T-helper 17 cell (primary cell): ENCODE data around the gene VSTM2L. TPM values are rescaled to one million over a fixed set of nuclear protein-coding genes. Genes with fewer than 3 reads are reported as not detected.

Experiments
- ATAC-seq: fragments of 150-1000 bp; cut with Tn5 transposase; 2 replicates; pipeline ENCODE4 v1.10.0; 2021; ENCODE audit warnings: mild to moderate bottlenecking, moderate library complexity
- DNase-seq, 3 donors: peaks; one replicate each; pipeline versions ENCODE4 v3.0.0 to v3.0.0-alpha.2; 2020 to 2021
- H3K9me3 ChIP-seq: one replicate; pipeline ENCODE4 v1.7.0; 2013; ENCODE audit warnings: low read length, mild to moderate bottlenecking; ENCODE audit not compliant: control insufficient read depth, poor library complexity, severe bottlenecking
- H3K27ac Mint-ChIP-seq: one replicate; pipeline ENCODE4 v1.8.0; 2022; ENCODE audit warnings: mild to moderate bottlenecking, moderate library complexity, mixed read lengths
- H3K27me3 Mint-ChIP-seq: one replicate; pipeline ENCODE4 v1.8.0; 2022; ENCODE audit warnings: mixed read lengths
- H3K36me3 Mint-ChIP-seq: one replicate; pipeline ENCODE4 v1.8.0; 2022; ENCODE audit warnings: low read depth, mixed read lengths
- H3K4me1 Mint-ChIP-seq: one replicate; pipeline ENCODE4 v1.8.0; 2022; ENCODE audit warnings: mild to moderate bottlenecking, mixed read lengths
- H3K4me3 Mint-ChIP-seq: one replicate; pipeline ENCODE4 v1.8.0; 2022; ENCODE audit warnings: mild to moderate bottlenecking, moderate library complexity, mixed read lengths
- total RNA-seq, 4 donors: library from RNA in 2 of 4; stranded (reverse) in 2 of 4; gene quantifications; one replicate each; pipeline ENCODE4 v1.2.3 and lab custom pipeline; 2022 to 2026

The VSTM2L gene
- total RNA-seq, 2 donors from 2014 or later, result not detected

GRCh38 chr20:37882961-37883712 lies 19.8 kb upstream of the VSTM2L start:
- no peak overlapping the region for H3K4me3 Mint-ChIP-seq
- no peak overlapping the region for H3K27ac Mint-ChIP-seq
- H3K9me3 ChIP-seq, result no peaks in the 10 kb centered on the region
- ATAC-seq, result no peak
- H3K4me1 Mint-ChIP-seq, result peaks cover 5% of the 10 kb centered on the region
- H3K36me3 Mint-ChIP-seq, result no peaks in the 10 kb centered on the region
- DNase-seq, result no peak
- H3K27me3 Mint-ChIP-seq, result peaks cover 16% of the 10 kb centered on the region

DNA sequence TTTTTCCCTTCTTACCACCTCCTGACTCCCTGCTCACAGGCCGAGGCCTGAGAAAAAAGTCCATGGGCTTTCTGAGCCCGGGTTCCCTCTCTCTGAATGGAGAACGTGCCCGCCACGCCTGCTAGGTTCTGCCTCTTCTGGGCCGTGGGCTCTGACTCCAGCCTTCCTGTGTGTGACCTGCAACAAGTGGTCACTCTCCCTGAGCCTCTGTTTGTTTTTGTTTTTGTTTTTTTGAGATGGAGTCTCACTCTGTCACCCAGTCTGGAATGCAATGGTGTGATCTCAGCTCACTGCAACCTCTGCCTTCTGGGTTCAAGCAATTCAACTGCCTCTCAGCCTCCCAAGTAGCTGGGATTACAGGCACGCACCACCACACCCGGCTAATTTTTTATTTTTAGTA lies 17.9 kb upstream of the VSTM2L start:
- Mint-ChIP-seq H3K4me1 (peaks cover 2% of the 10 kb centered on the region), H3K27ac (no peak overlapping the region), H3K36me3 (no peaks in the 10 kb centered on the region), H3K4me3 (no peak overlapping the region), H3K27me3 (peaks cover 18% of the 10 kb centered on the region)
- DNase-seq, result no peak
- no peaks in the 10 kb centered on the region for H3K9me3 ChIP-seq
- no peak for ATAC-seq

- H3K4me1 Mint-ChIP-seq, result peaks cover 4% of the 10 kb centered on the region
- no peaks in the 10 kb centered on the region for H3K9me3 ChIP-seq
- no peaks in the 10 kb centered on the region for H3K36me3 Mint-ChIP-seq
- H3K27ac Mint-ChIP-seq, result no peak overlapping the region
- DNase-seq (no peak), ATAC-seq (no peak)
- H3K27me3 Mint-ChIP-seq, result peaks cover 18% of the 10 kb centered on the region
- H3K4me3 Mint-ChIP-seq, result no peak overlapping the region
These were observed 17.1 kb upstream of the VSTM2L start for GRCh38 chr20:37885593-37886503.

DNA sequence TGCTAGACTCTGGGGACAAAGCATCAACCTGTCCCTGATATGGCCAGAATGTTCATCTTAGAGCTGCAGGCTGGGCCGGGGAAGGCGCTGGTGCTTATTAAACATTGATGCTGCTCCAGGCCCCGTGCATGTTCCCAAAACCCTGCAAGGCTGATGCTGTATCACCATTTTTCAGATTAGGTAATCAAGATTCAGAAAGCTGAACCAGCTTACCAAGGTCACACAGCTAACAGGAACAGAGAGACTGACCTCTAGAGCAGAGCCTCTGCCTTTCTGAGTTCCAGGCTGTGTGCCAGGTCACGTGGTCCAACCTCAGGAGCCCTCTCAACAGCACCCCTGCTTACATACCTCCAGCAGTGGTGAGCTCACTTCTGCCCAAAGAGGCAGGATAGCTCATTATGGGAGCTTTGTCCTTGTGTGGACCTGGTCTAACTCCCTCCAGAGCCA lies 16.1 kb upstream of the VSTM2L start:
- no peaks in the 10 kb centered on the region for H3K9me3 ChIP-seq
- no peak for DNase-seq
- peaks cover 4% of the 10 kb centered on the region for H3K4me1 Mint-ChIP-seq
- ATAC-seq, result no peak
- no peak overlapping the region for H3K27ac Mint-ChIP-seq
- no peaks in the 10 kb centered on the region for H3K36me3 Mint-ChIP-seq
- H3K4me3 Mint-ChIP-seq, result no peak overlapping the region
- peaks cover 12% of the 10 kb centered on the region for H3K27me3 Mint-ChIP-seq

DNA sequence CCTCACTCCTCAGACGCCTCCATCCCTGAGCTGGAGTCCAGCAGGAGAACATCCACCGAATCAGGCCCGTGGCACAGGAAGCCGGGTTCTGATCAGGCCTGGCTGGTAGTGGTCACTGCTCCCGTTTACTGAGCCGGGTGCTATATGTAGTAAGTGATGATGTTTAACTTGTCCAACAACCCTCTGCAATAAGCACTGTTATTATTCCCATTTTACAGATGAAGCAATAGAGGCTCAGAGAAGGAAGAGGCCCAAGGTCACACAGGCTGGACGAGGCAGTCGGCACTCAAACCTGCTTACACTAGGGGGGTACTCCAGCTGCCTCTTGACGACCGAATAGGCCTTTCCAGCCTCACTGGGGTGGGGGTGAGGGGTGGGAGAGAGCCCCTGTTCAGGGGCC lies 14.3 kb upstream of the VSTM2L start:
- DNase-seq, result no peak
- ATAC-seq, result no peak
- Mint-ChIP-seq H3K27me3 (peaks cover 12% of the 10 kb centered on the region), H3K27ac (no peak overlapping the region), H3K36me3 (no peaks in the 10 kb centered on the region), H3K4me1 (peaks cover 2% of the 10 kb centered on the region), H3K4me3 (no peak overlapping the region)
- H3K9me3 ChIP-seq, result no peaks in the 10 kb centered on the region

GRCh38 chr20:37890108-37890507 lies 12.8 kb upstream of the VSTM2L start:
- Mint-ChIP-seq H3K27me3 (peaks cover 12% of the 10 kb centered on the region), H3K27ac (no peak overlapping the region)

GRCh38 chr20:37890643-37891042 lies 12.3 kb upstream of the VSTM2L start:
- H3K27me3 Mint-ChIP-seq, result peaks cover 12% of the 10 kb centered on the region
- no peak overlapping the region for H3K4me3 Mint-ChIP-seq
- H3K27ac Mint-ChIP-seq, result no peak overlapping the region
- H3K4me1 Mint-ChIP-seq, result peaks cover 4% of the 10 kb centered on the region
- DNase-seq (no peak), ATAC-seq (no peak)
- no peaks in the 10 kb centered on the region for H3K9me3 ChIP-seq
- H3K36me3 Mint-ChIP-seq, result no peaks in the 10 kb centered on the region

More at GRCh38 chr20:37890108-37890507, 12.8 kb upstream of the VSTM2L start:
- Mint-ChIP-seq H3K36me3 (no peaks in the 10 kb centered on the region), H3K4me1 (peaks cover 4% of the 10 kb centered on the region), H3K4me3 (no peak overlapping the region)
- DNase-seq (no peak), ATAC-seq (no peak)
- no peaks in the 10 kb centered on the region for H3K9me3 ChIP-seq

DNA sequence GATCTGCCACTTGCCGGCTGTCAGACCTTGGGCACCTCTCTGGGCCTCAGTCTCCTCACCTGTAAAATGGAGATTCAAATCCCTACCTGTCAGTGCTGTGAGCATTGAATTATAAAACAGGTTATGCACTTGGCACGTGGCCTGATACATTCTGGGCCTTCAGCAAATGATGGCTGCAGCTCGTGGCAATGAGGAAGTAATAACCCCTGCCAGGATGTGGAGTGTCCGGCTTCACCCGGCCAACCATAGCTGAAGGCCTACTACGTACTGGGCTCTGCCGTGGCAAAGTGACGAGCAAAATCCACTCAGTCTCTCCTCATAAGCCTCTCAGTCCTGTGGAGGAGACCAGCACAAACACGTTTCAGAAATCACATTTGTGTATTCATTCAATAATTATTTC lies 10.9 kb upstream of the VSTM2L start:
- no peak overlapping the region for H3K27ac Mint-ChIP-seq
- H3K4me3 Mint-ChIP-seq, result no peak overlapping the region
- peaks cover 12% of the 10 kb centered on the region for H3K27me3 Mint-ChIP-seq
- ATAC-seq, result no peak
- peaks cover 4% of the 10 kb centered on the region for H3K4me1 Mint-ChIP-seq
- no peaks in the 10 kb centered on the region for H3K36me3 Mint-ChIP-seq
- no peaks in the 10 kb centered on the region for H3K9me3 ChIP-seq
- no peak for DNase-seq

DNA sequence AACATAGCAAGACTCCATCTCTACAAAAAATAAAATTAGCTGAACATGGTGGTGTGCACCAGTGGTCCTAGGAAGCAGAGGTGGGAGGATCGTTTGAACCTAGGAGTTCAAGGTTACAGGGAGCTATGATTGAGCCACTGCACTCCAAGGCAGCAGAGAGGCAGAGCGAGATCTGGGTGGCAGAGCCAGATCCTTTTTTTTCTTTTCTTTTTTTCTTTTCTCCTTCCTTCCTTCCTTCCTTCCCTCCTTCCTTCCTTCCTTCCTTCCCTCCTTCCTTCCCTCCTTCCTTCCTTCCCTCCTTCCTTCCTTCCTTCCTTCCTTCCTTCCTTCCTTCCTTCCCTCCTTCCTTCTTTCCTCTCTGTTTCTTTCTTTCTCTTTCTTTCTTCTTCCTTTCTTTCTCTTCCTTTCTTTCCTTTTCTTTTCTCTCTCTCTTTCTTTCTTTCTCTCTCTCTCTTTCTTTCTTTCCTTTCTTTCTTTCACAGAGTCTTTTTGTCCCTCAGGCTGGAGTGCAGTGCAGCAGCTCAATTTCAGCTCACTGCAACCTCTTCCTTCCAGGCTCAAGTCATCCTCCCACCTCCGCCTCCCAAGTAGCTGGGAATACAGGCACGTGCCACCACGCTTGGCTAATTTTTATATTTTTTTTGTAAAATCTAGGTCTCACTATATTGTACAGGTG lies 9.2 kb upstream of the VSTM2L start:
- Mint-ChIP-seq H3K36me3 (no peaks in the 10 kb centered on the region), H3K27me3 (peaks cover 8% of the 10 kb centered on the region), H3K4me3 (no peak overlapping the region), H3K4me1 (peaks cover 4% of the 10 kb centered on the region), H3K27ac (no peak overlapping the region)
- no peak for ATAC-seq
- H3K9me3 ChIP-seq, result no peaks in the 10 kb centered on the region
- no peak for DNase-seq

GRCh38 chr20:37894454-37894853 lies 8.5 kb upstream of the VSTM2L start:
- Mint-ChIP-seq H3K4me3 (no peak overlapping the region), H3K27me3 (peaks cover 15% of the 10 kb centered on the region), H3K27ac (no peak overlapping the region), H3K4me1 (peaks cover 4% of the 10 kb centered on the region), H3K36me3 (no peaks in the 10 kb centered on the region)
- ATAC-seq (no peak), DNase-seq (no peak)
- H3K9me3 ChIP-seq, result no peaks in the 10 kb centered on the region

DNA sequence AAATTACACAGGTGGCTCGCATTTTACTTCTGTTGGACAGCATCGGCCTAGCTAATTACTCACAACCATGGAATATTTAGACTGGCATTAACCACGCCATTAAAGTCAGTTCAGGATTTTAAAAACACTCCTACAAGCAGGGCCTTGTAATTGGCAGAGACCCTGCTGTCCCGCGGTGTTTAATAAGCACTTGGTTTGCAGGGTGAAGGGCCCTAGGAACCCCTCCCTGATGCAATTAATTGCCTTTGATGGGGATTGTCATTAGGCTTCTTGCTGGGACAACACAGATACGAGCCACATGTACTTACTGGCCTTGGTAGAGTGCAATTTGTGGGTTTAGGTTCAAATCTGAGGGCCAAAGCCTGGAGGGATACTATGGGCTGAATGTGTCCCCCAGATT lies 7.8 kb upstream of the VSTM2L start:
- H3K4me3 Mint-ChIP-seq, result no peak overlapping the region
- no peak overlapping the region for H3K27ac Mint-ChIP-seq
- peaks cover 6% of the 10 kb centered on the region for H3K4me1 Mint-ChIP-seq
- DNase-seq (no peak), ATAC-seq (no peak)
- no peaks in the 10 kb centered on the region for H3K36me3 Mint-ChIP-seq
- H3K27me3 Mint-ChIP-seq, result peaks cover 22% of the 10 kb centered on the region
- H3K9me3 ChIP-seq, result no peaks in the 10 kb centered on the region

GRCh38 chr20:37896932-37897548 lies 5.9 kb upstream of the VSTM2L start:
- ATAC-seq, result no peak
- no peaks in the 10 kb centered on the region for H3K9me3 ChIP-seq
- peaks cover 2% of the 10 kb centered on the region for H3K36me3 Mint-ChIP-seq
- H3K4me1 Mint-ChIP-seq, result peaks cover 5% of the 10 kb centered on the region
- no peak overlapping the region for H3K27ac Mint-ChIP-seq
- DNase-seq, result no peak
- H3K4me3 Mint-ChIP-seq, result no peak overlapping the region
- H3K27me3 Mint-ChIP-seq, result peaks cover 36% of the 10 kb centered on the region
